ENCODE results near the gene GIGYF2.

DNA sequence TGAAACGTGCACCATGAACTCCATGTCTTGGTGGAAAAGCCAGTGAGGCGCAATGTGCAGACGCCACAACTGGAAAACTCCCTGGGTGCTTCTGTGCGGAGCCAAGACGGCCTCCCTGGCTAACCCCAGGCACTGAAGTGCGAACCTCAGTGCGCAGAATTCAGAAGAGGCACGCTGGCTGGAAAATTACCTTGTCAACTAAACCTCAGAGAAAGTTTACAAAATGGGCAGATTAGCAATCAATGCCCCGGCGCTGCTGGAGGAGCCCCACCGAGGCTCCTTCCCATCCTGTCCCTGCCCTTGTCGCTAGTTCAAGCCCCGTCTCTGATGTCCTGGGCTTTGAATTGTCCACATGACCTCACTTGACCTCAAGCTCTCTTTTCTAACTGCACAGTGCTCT, 195.1 kb downstream of the GIGYF2 start:
- TF ChIP-seq, protein P1, sequence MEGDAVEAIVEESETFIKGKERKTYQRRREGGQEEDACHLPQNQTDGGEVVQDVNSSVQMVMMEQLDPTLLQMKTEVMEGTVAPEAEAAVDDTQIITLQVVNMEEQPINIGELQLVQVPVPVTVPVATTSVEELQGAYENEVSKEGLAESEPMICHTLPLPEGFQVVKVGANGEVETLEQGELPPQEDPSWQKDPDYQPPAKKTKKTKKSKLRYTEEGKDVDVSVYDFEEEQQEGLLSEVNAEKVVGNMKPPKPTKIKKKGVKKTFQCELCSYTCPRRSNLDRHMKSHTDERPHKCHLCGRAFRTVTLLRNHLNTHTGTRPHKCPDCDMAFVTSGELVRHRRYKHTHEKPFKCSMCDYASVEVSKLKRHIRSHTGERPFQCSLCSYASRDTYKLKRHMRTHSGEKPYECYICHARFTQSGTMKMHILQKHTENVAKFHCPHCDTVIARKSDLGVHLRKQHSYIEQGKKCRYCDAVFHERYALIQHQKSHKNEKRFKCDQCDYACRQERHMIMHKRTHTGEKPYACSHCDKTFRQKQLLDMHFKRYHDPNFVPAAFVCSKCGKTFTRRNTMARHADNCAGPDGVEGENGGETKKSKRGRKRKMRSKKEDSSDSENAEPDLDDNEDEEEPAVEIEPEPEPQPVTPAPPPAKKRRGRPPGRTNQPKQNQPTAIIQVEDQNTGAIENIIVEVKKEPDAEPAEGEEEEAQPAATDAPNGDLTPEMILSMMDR (IDR thresholded peaks at IDR 0.05) = no peak
- TF ChIP-seq ZFX (IDR thresholded peaks at IDR 0.05; ENCODE audit: borderline replicate concordance) = no peak
